ENCODE data around the gene KRIT1. TPM values are rescaled to one million over a fixed set of nuclear protein-coding genes. Genes with fewer than 3 reads are reported as not detected.
"Not testable (repeated sequence)": the region's sequence is repeated elsewhere in the genome, so short reads cannot be mapped to it uniquely, and the experiment has no call there.

The KRIT1 gene
- polyA plus RNA-seq, 1 of the 3 experiments (the other 2 are of a cell fraction), result 38.5 TPM

DNA sequence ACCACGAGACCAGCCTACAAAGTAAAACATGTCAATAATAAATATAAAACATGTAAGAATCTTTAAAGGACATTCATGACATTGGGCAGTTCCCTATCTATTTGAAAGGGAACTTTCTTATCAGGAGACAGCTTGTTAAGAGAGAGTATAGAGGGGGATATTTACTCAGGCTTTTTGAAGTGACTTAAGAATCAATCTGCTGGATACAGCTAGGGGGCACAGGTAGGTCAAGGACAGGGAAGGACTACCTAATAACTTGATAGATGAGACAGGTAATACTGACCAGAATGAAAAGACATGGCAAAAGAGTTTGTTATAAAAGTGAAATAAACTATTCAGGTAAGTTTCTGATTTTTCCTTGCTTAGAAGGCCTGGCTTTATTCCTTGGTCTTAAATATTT is 44.9 kb downstream of the KRIT1 start:
- no peaks in the 10 kb centered on the region for H4K20me1 ChIP-seq (ENCODE audit: insufficient read depth)
- H3K27ac ChIP-seq (ENCODE audit: low read depth in 2 of 2, low read length in 1 of 2), result no peak overlapping the region
- no peaks in the 10 kb centered on the region for H3K9me2 ChIP-seq
- H3K9me3 ChIP-seq, result no peaks in the 10 kb centered on the region
- CTCF ChIA-PET, result interaction anchor here (0.8 to 1.5 kb wide), 3 partner anchors 22 to 67 kb away, joined by 3 to 5 read pairs (median 3); partner anchors contain the start of genes ANKIB1, CYP51A1, KRIT1 and LRRD1
- no peaks in the 10 kb centered on the region for H3F3A ChIP-seq (replicated peaks; ENCODE audit: insufficient read depth)
- WGBS (ENCODE audit: low lambda C conversion rate), result 98% methylated on average over 1 of the region's 1 CpG
- POLR2A ChIA-PET, result no interaction called here
- no peak overlapping the region for H3K4me2 ChIP-seq
- H3K27me3 ChIP-seq (ENCODE audit: insufficient read depth), result no peaks in the 10 kb centered on the region
- peaks cover under 1% of the 10 kb centered on the region; the same call in 1 of the 2 replicates for H3K79me2 ChIP-seq (ENCODE audit: insufficient read depth)
- TF ChIP-seq, protein P1, sequence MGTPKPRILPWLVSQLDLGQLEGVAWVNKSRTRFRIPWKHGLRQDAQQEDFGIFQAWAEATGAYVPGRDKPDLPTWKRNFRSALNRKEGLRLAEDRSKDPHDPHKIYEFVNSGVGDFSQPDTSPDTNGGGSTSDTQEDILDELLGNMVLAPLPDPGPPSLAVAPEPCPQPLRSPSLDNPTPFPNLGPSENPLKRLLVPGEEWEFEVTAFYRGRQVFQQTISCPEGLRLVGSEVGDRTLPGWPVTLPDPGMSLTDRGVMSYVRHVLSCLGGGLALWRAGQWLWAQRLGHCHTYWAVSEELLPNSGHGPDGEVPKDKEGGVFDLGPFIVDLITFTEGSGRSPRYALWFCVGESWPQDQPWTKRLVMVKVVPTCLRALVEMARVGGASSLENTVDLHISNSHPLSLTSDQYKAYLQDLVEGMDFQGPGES (IDR thresholded peaks at IDR 0.05; ENCODE audit: low read depth, low read length), result no peak
- TF ChIP-seq GABPA (IDR thresholded peaks at IDR 0.05; ENCODE audit: low read depth), result no peak
- no peak for TF ChIP-seq RFX5 (IDR thresholded peaks at IDR 0.05; ENCODE audit: low read length)
- TF ChIP-seq FOXM1 (IDR thresholded peaks at IDR 0.05; ENCODE audit: low read depth), result no peak
- DNase-seq, result no peak
- H3K36me3 ChIP-seq (replicated peaks in 1 of 2; ENCODE audit: control insufficient read depth in 1 of 2, insufficient read depth in 2 of 2, low read length in 1 of 2), result peaks cover 74 to 89% of the 10 kb centered on the region in 2 experiments
- no peak overlapping the region for H2AFZ ChIP-seq (ENCODE audit: low read depth)
- H3K9ac ChIP-seq, result no peak overlapping the region
- H3K4me3 ChIP-seq (ENCODE audit: low read depth in 2 of 2, low read length in 1 of 2), result no peak overlapping the region
- H3K4me1 ChIP-seq (ENCODE audit: control insufficient read depth in 1 of 2, insufficient read depth in 2 of 2, low read depth in 1 of 2, low read length in 1 of 2), result no peaks in the 10 kb centered on the region

GRCh38 chr7:92192326-92192725 is 53.4 kb downstream of the KRIT1 start:
- Histone ChIP-seq H3K36me3 (replicated peaks in 1 of 2; ENCODE audit: control insufficient read depth in 1 of 2, insufficient read depth in 2 of 2, low read length in 1 of 2) (peaks cover 20 to 57% of the 10 kb centered on the region in 2 experiments), H4K20me1 (ENCODE audit: insufficient read depth) (no peaks in the 10 kb centered on the region), H3K27ac (ENCODE audit: low read depth in 2 of 2, low read length in 1 of 2) (no peak overlapping the region), H3K4me1 (ENCODE audit: control insufficient read depth in 1 of 2, insufficient read depth in 2 of 2, low read depth in 1 of 2, low read length in 1 of 2) (no peaks in the 10 kb centered on the region), H2AFZ (ENCODE audit: low read depth) (no peak overlapping the region), H3K79me2 (ENCODE audit: insufficient read depth) (no peaks in the 10 kb centered on the region), H3K4me3 (ENCODE audit: low read depth in 2 of 2, low read length in 1 of 2) (no peak overlapping the region), H3K9ac (no peak overlapping the region), H3F3A (replicated peaks; ENCODE audit: insufficient read depth) (peaks cover 6% of the 10 kb centered on the region), H3K27me3 (ENCODE audit: insufficient read depth) (no peaks in the 10 kb centered on the region), H3K9me3 (peaks cover 35% of the 10 kb centered on the region), H3K4me2 (no peak overlapping the region), H3K9me2 (no peaks in the 10 kb centered on the region)
- no peak for TF ChIP-seq FOXJ3 (CRISPR knock-in tag; IDR thresholded peaks at IDR 0.05)
- TF ChIP-seq, protein P1 (IDR thresholded peaks at IDR 0.05; ENCODE audit: low read depth, low read length), result no peak
- no peak for TF ChIP-seq RCOR1 (IDR thresholded peaks at IDR 0.05; ENCODE audit: low read length)
- no peak for TF ChIP-seq RXRA (IDR thresholded peaks at IDR 0.05; ENCODE audit: borderline replicate concordance, low read depth)
- no peak for TF ChIP-seq RFX5 (IDR thresholded peaks at IDR 0.05; ENCODE audit: low read length)
- TF ChIP-seq NFIC (IDR thresholded peaks at IDR 0.05; ENCODE audit: borderline replicate concordance), result no peak
- no peak for TF ChIP-seq SMC3 (IDR thresholded peaks at IDR 0.05; ENCODE audit: low read depth, low read length)
- POLR2A ChIA-PET, result no interaction called here
- CTCF ChIA-PET, result interaction anchor here (0.6 to 2.2 kb wide), 2 partner anchors 13 to 212 kb away, joined by 3 to 15 read pairs; partner anchors contain the start of gene LRRD1
- 92% methylated on average over 3 of the region's 3 CpGs for WGBS (ENCODE audit: low lambda C conversion rate)
- DNase-seq, result no peak

DNA sequence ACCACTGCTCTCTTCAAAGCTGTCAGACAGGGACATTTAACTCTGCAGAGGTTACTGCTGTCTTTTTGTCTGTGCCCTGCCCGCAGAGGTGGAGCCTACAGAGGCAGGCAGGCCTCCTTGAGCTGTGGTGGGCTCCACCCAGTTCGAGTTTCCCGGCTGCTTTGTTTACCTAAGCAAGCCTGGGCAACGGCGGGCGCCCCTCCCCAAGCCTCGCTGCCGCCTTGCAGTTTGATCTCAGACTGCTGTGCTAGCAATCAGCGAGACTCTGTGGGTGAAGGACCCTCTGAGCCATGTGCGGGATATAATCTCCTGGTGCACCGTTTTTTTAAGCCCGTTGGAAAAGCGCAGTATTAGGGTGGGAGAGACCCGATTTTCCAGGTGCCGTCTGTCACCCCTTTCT is 56.5 kb downstream of the KRIT1 start:
- POLR2A ChIA-PET; H3K27ac ChIP-seq (ENCODE audit: low read depth in 2 of 2, low read length in 1 of 2); H3K9ac ChIP-seq; H3K4me1 ChIP-seq (ENCODE audit: control insufficient read depth in 1 of 2, insufficient read depth in 2 of 2, low read depth in 1 of 2, low read length in 1 of 2); H3K79me2 ChIP-seq (ENCODE audit: insufficient read depth); H3K9me2 ChIP-seq; H4K20me1 ChIP-seq (ENCODE audit: insufficient read depth); H3F3A ChIP-seq (replicated peaks; ENCODE audit: insufficient read depth); DNase-seq; H3K4me3 ChIP-seq (ENCODE audit: low read depth in 2 of 2, low read length in 1 of 2); H3K4me2 ChIP-seq; H2AFZ ChIP-seq (ENCODE audit: low read depth); H3K27me3 ChIP-seq (ENCODE audit: insufficient read depth): not testable (repeated sequence)
- WGBS (ENCODE audit: low lambda C conversion rate), result 97% methylated on average over 8 of the region's 15 CpGs
- peaks cover 35% of the 10 kb centered on the region for H3K9me3 ChIP-seq
- peaks cover 2 to 28% of the 10 kb centered on the region in 2 experiments for H3K36me3 ChIP-seq (replicated peaks in 1 of 2; ENCODE audit: control insufficient read depth in 1 of 2, insufficient read depth in 2 of 2, low read length in 1 of 2)
- CTCF ChIA-PET, result interaction anchor here (1.9 kb wide), 2 partner anchors 10 to 235 kb away, joined by 5 read pairs; partner anchors contain the start of gene LRRD1

- CTCF ChIA-PET, POLR2A ChIA-PET: not testable (repeated sequence)
Observed at GRCh38 chr7:92184294-92184693, 61.4 kb downstream of the KRIT1 start.

More at GRCh38 chr7:92184294-92184693, 61.4 kb downstream of the KRIT1 start:
- H3K9ac ChIP-seq; H3K79me2 ChIP-seq (ENCODE audit: insufficient read depth); H4K20me1 ChIP-seq (ENCODE audit: insufficient read depth); H3K9me2 ChIP-seq; H3K4me2 ChIP-seq; H3K4me3 ChIP-seq (ENCODE audit: low read depth in 2 of 2, low read length in 1 of 2); H3K27me3 ChIP-seq (ENCODE audit: insufficient read depth); H3K27ac ChIP-seq (ENCODE audit: low read depth in 2 of 2, low read length in 1 of 2); DNase-seq; H3K36me3 ChIP-seq (replicated peaks in 1 of 2; ENCODE audit: control insufficient read depth in 1 of 2, insufficient read depth in 2 of 2, low read length in 1 of 2); H2AFZ ChIP-seq (ENCODE audit: low read depth); H3K4me1 ChIP-seq (ENCODE audit: control insufficient read depth in 1 of 2, insufficient read depth in 2 of 2, low read depth in 1 of 2, low read length in 1 of 2): not testable (repeated sequence)
- Histone ChIP-seq H3F3A (replicated peaks; ENCODE audit: insufficient read depth) (peaks cover 15% of the 10 kb centered on the region), H3K9me3 (peaks cover 15% of the 10 kb centered on the region; the same call in 1 of the 2 replicates)
- 79% methylated on average over 1 of the region's 1 CpG for WGBS (ENCODE audit: low lambda C conversion rate)
